ENCODE results near the gene MDGA2. TPM values are rescaled to one million over a fixed set of nuclear protein-coding genes. Genes with fewer than 3 reads are reported as not detected.

Gene MDGA2
- total and polyA plus RNA-seq, 2 of the 13 experiments (the other 11 are each of a cell fraction or from before 2014, with no cell fraction given), result not detected

DNA sequence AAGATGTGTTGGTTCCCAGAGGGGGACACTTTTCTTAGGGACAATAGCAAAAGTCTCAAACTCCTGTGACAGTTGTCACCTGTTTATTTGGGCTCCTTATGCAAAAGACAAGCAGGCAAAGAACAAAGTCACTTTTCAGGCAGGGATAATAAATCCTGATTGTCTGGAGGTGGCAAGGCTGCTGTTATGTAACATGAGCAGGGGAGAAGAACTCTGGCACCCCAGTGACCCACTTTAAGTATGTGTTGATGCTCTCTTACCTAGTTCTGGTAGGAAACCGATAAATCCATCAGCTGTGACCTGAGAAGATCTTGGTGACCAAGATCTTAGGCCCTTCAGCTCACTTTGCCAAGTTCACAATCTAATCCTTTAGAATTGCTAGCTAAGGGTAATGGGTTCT, 17.4 kb downstream of the MDGA2 start (continued):
- no peak for TF ChIP-seq NRL (CRISPR knock-in tag; IDR thresholded peaks at IDR 0.05; ENCODE audit: borderline replicate concordance)
- TF ChIP-seq ELF4 (CRISPR knock-in tag; IDR thresholded peaks at IDR 0.05; ENCODE audit: borderline replicate concordance), result no peak
- TF ChIP-seq, protein P1, sequence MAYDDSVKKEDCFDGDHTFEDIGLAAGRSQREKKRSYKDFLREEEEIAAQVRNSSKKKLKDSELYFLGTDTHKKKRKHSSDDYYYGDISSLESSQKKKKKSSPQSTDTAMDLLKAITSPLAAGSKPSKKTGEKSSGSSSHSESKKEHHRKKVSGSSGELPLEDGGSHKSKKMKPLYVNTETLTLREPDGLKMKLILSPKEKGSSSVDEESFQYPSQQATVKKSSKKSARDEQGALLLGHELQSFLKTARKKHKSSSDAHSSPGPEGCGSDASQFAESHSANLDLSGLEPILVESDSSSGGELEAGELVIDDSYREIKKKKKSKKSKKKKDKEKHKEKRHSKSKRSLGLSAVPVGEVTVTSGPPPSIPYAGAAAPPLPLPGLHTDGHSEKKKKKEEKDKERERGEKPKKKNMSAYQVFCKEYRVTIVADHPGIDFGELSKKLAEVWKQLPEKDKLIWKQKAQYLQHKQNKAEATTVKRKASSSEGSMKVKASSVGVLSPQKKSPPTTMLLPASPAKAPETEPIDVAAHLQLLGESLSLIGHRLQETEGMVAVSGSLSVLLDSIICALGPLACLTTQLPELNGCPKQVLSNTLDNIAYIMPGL (CRISPR knock-in tag; IDR thresholded peaks at IDR 0.05; ENCODE audit: borderline replicate concordance in 1 of 2, low read depth in 1 of 2), result no peak
- no peak for TF ChIP-seq RNF2 (conservative IDR thresholded peaks at IDR 0.05; ENCODE audit: low read depth)
- TF ChIP-seq HOXD1 (CRISPR knock-in tag; IDR thresholded peaks at IDR 0.05), result no peak

DNA sequence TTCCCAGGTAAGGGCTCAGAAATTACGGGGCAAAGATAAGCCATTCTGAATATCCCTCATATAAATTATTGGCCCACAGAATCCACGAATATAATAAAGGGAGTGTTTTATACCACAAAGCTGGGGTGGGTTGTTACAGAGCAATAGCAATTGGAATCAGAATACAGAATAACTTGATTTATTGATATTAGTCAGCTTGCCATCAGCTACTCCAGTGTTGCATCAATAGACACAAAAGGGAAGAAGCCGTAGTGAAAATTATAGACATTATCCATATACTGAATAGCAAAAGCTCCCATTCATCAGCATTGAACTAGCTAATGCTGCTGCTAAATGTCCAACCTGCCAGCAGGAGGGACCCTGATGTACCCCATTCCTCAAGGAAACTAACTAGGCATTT, 18.3 kb downstream of the MDGA2 start:
- Histone ChIP-seq H3K4me3 (replicated peaks in 1 of 3; ENCODE audit: insufficient read depth in 1 of 3, low read depth in 2 of 3, low read length in 3 of 3) (no peak overlapping the region), H3K36me3 (replicated peaks in 1 of 2; ENCODE audit: control insufficient read depth in 1 of 2, insufficient read depth in 2 of 2, low read length in 2 of 2) (no peaks in the 10 kb centered on the region), H3K27ac (ENCODE audit: extremely low read length, insufficient read depth, low read length) (no peak overlapping the region), H3K79me2 (ENCODE audit: insufficient read depth, low read length) (no peaks in the 10 kb centered on the region), H3K27me3 (ENCODE audit: control insufficient read depth in 1 of 2, insufficient read depth in 2 of 2, low read length in 2 of 2) (no peaks in the 10 kb centered on the region), H4K20me1 (ENCODE audit: insufficient read depth, low read length) (no peaks in the 10 kb centered on the region), H3K4me1 (ENCODE audit: insufficient read depth, low read length) (no peaks in the 10 kb centered on the region), H3K4me2 (ENCODE audit: low read depth, low read length) (no peak overlapping the region), H3K9me3 (ENCODE audit: low read length) (no peaks in the 10 kb centered on the region), H3K9ac (ENCODE audit: insufficient read depth, low read depth, low read length) (no peak overlapping the region), H2AFZ (ENCODE audit: low read length) (no peak overlapping the region)
- DNase-seq (ENCODE audit: low spot score) (no peak), FAIRE-seq (no peak), ATAC-seq (no peak)
- CTCF ChIA-PET (ENCODE audit: low intra/inter-chr PET ratio, low total read pairs), result no interaction called here
- POLR2A ChIA-PET, result no interaction called here
- intact Hi-C loops (cut with micrococcal nuclease; ENCODE audit: unreplicated experiment), result no loop called here
- no TSS peak for BruUV-seq (replicated peaks)
- WGBS (ENCODE audit: low lambda C conversion rate), result 29% methylated on average over 3 of the region's 3 CpGs
- in situ Hi-C loops (cut with HindIII; ENCODE audit: extremely low pct_ligation_motif_present, low pct_unique_long_range_greater_than_20kb), result no loop called here
- TF ChIP-seq ZNF569 (CRISPR knock-in tag; IDR thresholded peaks at IDR 0.05; ENCODE audit: borderline replicate concordance), result no peak
- no peak for TF ChIP-seq ZNF782 (CRISPR knock-in tag; IDR thresholded peaks at IDR 0.05; ENCODE audit: borderline replicate concordance)
- TF ChIP-seq ZNF224 (CRISPR knock-in tag; IDR thresholded peaks at IDR 0.05), result no peak
- no peak for TF ChIP-seq FOXC1 (CRISPR knock-in tag; IDR thresholded peaks at IDR 0.05; ENCODE audit: borderline replicate concordance)
- no peak for TF ChIP-seq ZNF263 (CRISPR knock-in tag; IDR thresholded peaks at IDR 0.05)

All from HepG2 (cell line).